DND-41 (cell line): ENCODE results near the gene DOCK3.

Experiments
- CTCF ChIP-seq: IDR thresholded peaks from 2 replicates; pipeline ENCODE4 v1.5.1; 2012; ENCODE audit warnings: borderline replicate concordance, low read length, moderate library complexity, mild to moderate bottlenecking; ENCODE audit not compliant: poor library complexity, severe bottlenecking; ENCODE audit errors: extremely low read depth
- EZH2 ChIP-seq: IDR thresholded peaks from 3 replicates; pipeline ENCODE4 v1.6.1; 2012; ENCODE audit warnings: borderline replicate concordance, low read depth, mild to moderate bottlenecking, moderate library complexity, low read length, inconsistent platforms; ENCODE audit not compliant: severe bottlenecking

DNA sequence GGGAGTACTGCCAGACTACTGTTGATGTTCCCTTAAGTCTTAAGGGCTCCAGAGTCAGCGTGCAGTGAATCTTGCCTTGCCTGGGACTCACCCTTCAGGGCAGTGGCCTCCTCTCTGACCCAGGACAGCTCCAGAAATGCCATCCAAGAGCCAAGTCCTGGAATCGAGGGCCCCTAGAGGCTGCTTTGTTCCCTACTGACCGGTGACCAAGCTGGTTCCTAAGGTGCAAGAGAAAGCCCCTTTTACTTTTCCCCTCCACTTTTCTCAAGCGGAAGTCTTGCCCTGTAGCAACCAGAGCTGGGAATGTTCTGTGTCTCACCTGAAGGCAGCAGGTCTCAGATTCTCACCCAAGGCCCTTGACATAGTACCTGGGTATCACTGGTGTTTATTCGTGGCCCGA, 238.0 kb downstream of the DOCK3 start:
- TF ChIP-seq CTCF (no peak), EZH2 (no peak)
